Vagina (tissue), 2 donors: ENCODE results near the gene NOS3. TPM values are rescaled to one million over a fixed set of nuclear protein-coding genes. Genes with fewer than 3 reads are reported as not detected.

ENCODE experiments used
- DNase-seq, 2 donors: peaks; one replicate each; pipeline ENCODE4 v3.0.0-alpha.2; 2017; ENCODE audit errors: extremely low spot score in 2 of 2
- H3K27ac ChIP-seq: fragments of 200-600 bp; sonication (generic); one replicate; pipeline ENCODE4 v1.5.1; 2019
- H3K27me3 ChIP-seq: fragments of 200-600 bp; sonication (generic); one replicate; pipeline ENCODE4 v1.5.1; 2019
- H3K36me3 ChIP-seq, 2 donors: fragments of 200-600 bp; sonication (generic); one replicate each; pipeline ENCODE4 v1.5.1; 2017 to 2019
- H3K4me1 ChIP-seq: fragments of 200-600 bp; sonication (generic); one replicate; pipeline ENCODE4 v1.5.1; 2019
- H3K4me3 ChIP-seq, 2 donors: fragments of 200-600 bp; sonication (generic); 1 replicate in 1 of 2; 2 replicates in 1 of 2; pipeline ENCODE4 v1.5.1; 2016 to 2019
- H3K9me3 ChIP-seq: fragments of 200-600 bp; sonication (generic); one replicate; pipeline ENCODE4 v1.5.1; 2019
- CTCF ChIP-seq, 3 experiments: fragments of 450-650 bp in 2 of 3; fragments of 200-600 bp in 1 of 3; sonication (generic) in 1 of 3; IDR thresholded peaks; one replicate each; pipeline ENCODE4 v1.5.1; 2017 to 2019; ENCODE audit warnings: antibody characterized with exemption in 3 of 3, mild to moderate bottlenecking in 2 of 3, moderate library complexity in 2 of 3
- POLR2A ChIP-seq, 2 donors: fragments of 450-650 bp; IDR thresholded peaks; one replicate each; pipeline ENCODE4 v1.6.1; 2017; ENCODE audit warnings: antibody characterized with exemption in 2 of 2, mild to moderate bottlenecking in 2 of 2, moderate library complexity in 2 of 2
- POLR2AphosphoS5 ChIP-seq, 2 donors: sonication (generic); formaldehyde crosslinking; IDR thresholded peaks; one replicate each; pipeline ENCODE4 v1.9.0; 2017; ENCODE audit warnings: antibody characterized with exemption in 2 of 2, mild to moderate bottlenecking in 2 of 2, low read depth in 1 of 2; ENCODE audit not compliant: insufficient read depth in 1 of 2
- intact Hi-C: fragments of 100-400 bp; cut with DNase I; formaldehyde crosslinking; loops from one replicate; pipeline ENCODE4 v1.15.1; 2023
- total RNA-seq: library from RNA; depleted of rRNA; stranded (reverse); fragments of >200 nt; gene quantifications from one replicate; pipeline ENCODE4 v1.2.3, GENCODE V29; 2016

NOS3 gene
- total RNA-seq, 1 donor from 2014 or later, result 22.8 TPM

GRCh38 chr7:151015967-151016366 lies 25.1 kb downstream of the NOS3 start:
- intact Hi-C loops, result no loop called here
- H3K4me1 ChIP-seq, result peaks cover 37% of the 10 kb centered on the region

GRCh38 chr7:151016505-151016904 lies 25.7 kb downstream of the NOS3 start:
- Histone ChIP-seq H3K9me3 (no peaks in the 10 kb centered on the region), H3K4me3 (no peak overlapping the region), H3K27me3 (no peaks in the 10 kb centered on the region), H3K36me3 (no peaks in the 10 kb centered on the region), H3K4me1 (peaks cover 37% of the 10 kb centered on the region), H3K27ac (no peak overlapping the region)
- DNase-seq, result no peak
- intact Hi-C loops, result no loop called here
- no peak for TF ChIP-seq POLR2A (IDR thresholded peaks at IDR 0.05)
- no peak for TF ChIP-seq CTCF (IDR thresholded peaks at IDR 0.05)
- no peak for TF ChIP-seq POLR2AphosphoS5 (IDR thresholded peaks at IDR 0.05; ENCODE audit: insufficient read depth in 1 of 2, low read depth in 1 of 2)

More at GRCh38 chr7:151015967-151016366, 25.1 kb downstream of the NOS3 start:
- DNase-seq, result no peak
- H3K27ac ChIP-seq, result no peak overlapping the region
- TF ChIP-seq CTCF (IDR thresholded peaks at IDR 0.05), result no peak
- no peak for TF ChIP-seq POLR2AphosphoS5 (IDR thresholded peaks at IDR 0.05; ENCODE audit: insufficient read depth in 1 of 2, low read depth in 1 of 2)
- no peak for TF ChIP-seq POLR2A (IDR thresholded peaks at IDR 0.05)
- H3K9me3 ChIP-seq, result no peaks in the 10 kb centered on the region
- H3K36me3 ChIP-seq, result no peaks in the 10 kb centered on the region
- no peaks in the 10 kb centered on the region for H3K27me3 ChIP-seq
- no peak overlapping the region for H3K4me3 ChIP-seq

GRCh38 chr7:151016942-151017341 lies 26.1 kb downstream of the NOS3 start:
- H3K27ac ChIP-seq, result no peak overlapping the region
- no peaks in the 10 kb centered on the region for H3K9me3 ChIP-seq
- H3K27me3 ChIP-seq, result no peaks in the 10 kb centered on the region
- peaks cover 37% of the 10 kb centered on the region for H3K4me1 ChIP-seq
- no peak for DNase-seq
- TF ChIP-seq POLR2A (IDR thresholded peaks at IDR 0.05), result no peak
- no peak for TF ChIP-seq POLR2AphosphoS5 (IDR thresholded peaks at IDR 0.05; ENCODE audit: insufficient read depth in 1 of 2, low read depth in 1 of 2)
- no peak for TF ChIP-seq CTCF (IDR thresholded peaks at IDR 0.05)
- H3K4me3 ChIP-seq, result no peak overlapping the region
- no peaks in the 10 kb centered on the region for H3K36me3 ChIP-seq
- intact Hi-C loops, result no loop called here

GRCh38 chr7:151017370-151017952 lies 26.6 kb downstream of the NOS3 start:
- H3K4me3 ChIP-seq, result no peak overlapping the region
- intact Hi-C loops, result no loop called here

More at GRCh38 chr7:151017370-151017952, 26.6 kb downstream of the NOS3 start:
- Histone ChIP-seq H3K36me3 (no peaks in the 10 kb centered on the region), H3K9me3 (no peaks in the 10 kb centered on the region), H3K27ac (no peak overlapping the region), H3K27me3 (no peaks in the 10 kb centered on the region), H3K4me1 (peaks cover 35% of the 10 kb centered on the region)
- TF ChIP-seq CTCF (IDR thresholded peaks at IDR 0.05), result no peak
- no peak for TF ChIP-seq POLR2AphosphoS5 (IDR thresholded peaks at IDR 0.05; ENCODE audit: insufficient read depth in 1 of 2, low read depth in 1 of 2)
- no peak for TF ChIP-seq POLR2A (IDR thresholded peaks at IDR 0.05)
- DNase-seq, result no peak
